A549 (cell line): Measurements from ENCODE around the gene SLC25A13. TPM values are rescaled to one million over a fixed set of nuclear protein-coding genes. Genes with fewer than 3 reads are reported as not detected.
A peak's percentile ranks its signal among the peaks of the same experiment; 100 is the strongest.

Experiments used
- ATAC-seq, 2 experiments: fragments of 200-7000 bp in 1 of 2; fragments of >200 bp in 1 of 2; cut with Nextera tagmentation in 1 of 2; cut with Tn5 transposase in 1 of 2; 3 replicates each; pipeline versions ENCODE4 v1.8.0 to v1.9.1; 2018 to 2020; ENCODE audit warnings: mild to moderate bottlenecking in 1 of 2, moderate library complexity in 1 of 2
- CTCF ChIA-PET: fragments of 300-600 bp; sonication (Branson Sonifier 250); formaldehyde crosslinking; extraction: SDS; loops from one replicate; lab custom pipeline; 2021; ENCODE audit warnings: antibody characterized with exemption, inconsistent platforms; lab: Yijun Ruan, JAX
- POLR2A ChIA-PET: fragments of 350-600 bp; formaldehyde crosslinking; extraction: SDS; loops from one replicate; lab custom pipeline; 2021; ENCODE audit warnings: antibody characterized with exemption, inconsistent platforms; lab: Yijun Ruan, JAX
- DNase-seq, 2 experiments: peaks; one replicate each; pipeline versions ENCODE4 v3.0.0 to v3.0.0-alpha.2; 2011 to 2016; ENCODE audit warnings: low read depth in 1 of 2, low spot score in 1 of 2
- FAIRE-seq: peaks from 2 replicates; lab custom pipeline; 2011; peaks lifted over from hg19 to GRCh38; lab: Jason Lieb, UNC
- H3K27ac ChIP-seq, 2 experiments: fragments of >200 bp; sonication (Bioruptor Twin); formaldehyde crosslinking; 3 replicates each; pipeline ENCODE4 v1.5.1; 2016 to 2017
- H3K4me1 ChIP-seq: fragments of >200 bp; sonication (Bioruptor Twin); formaldehyde crosslinking; 3 replicates; pipeline ENCODE4 v1.6.1; 2016
- H3K4me2 ChIP-seq: fragments of >200 bp; sonication (Bioruptor Twin); formaldehyde crosslinking; 3 replicates; pipeline ENCODE4 v1.6.1; 2016
- H3K4me3 ChIP-seq: fragments of >200 bp; sonication (Bioruptor Twin); formaldehyde crosslinking; 3 replicates; pipeline ENCODE4 v1.5.1; 2016
- H3K9me3 ChIP-seq: fragments of >200 bp; sonication (Bioruptor Twin); formaldehyde crosslinking; 3 replicates; pipeline ENCODE4 v1.6.1; 2016
- ATOH8 ChIP-seq: fragments of 250-450 bp; sonication (Bioruptor Pico); IDR thresholded peaks from 2 replicates; pipeline ENCODE4 v1.5.0; 2020; ENCODE audit warnings: low read depth, mild to moderate bottlenecking, moderate library complexity
- CBX8 ChIP-seq: fragments of 200-600 bp; sonication (generic); IDR thresholded peaks from 2 replicates; pipeline ENCODE4 v1.6.1; 2016
- CTCF ChIP-seq: fragments of >200 bp; sonication (Bioruptor Twin); formaldehyde crosslinking; IDR thresholded peaks from 3 replicates; pipeline ENCODE4 v1.5.1; 2016
- EHMT2 ChIP-seq: fragments of 200-600 bp; sonication (generic); IDR thresholded peaks from 2 replicates; pipeline ENCODE4 v1.6.1; 2016; ENCODE audit warnings: antibody characterized with exemption, low read depth, mild to moderate bottlenecking, moderate library complexity
- EP300 ChIP-seq, 2 experiments: fragments of >200 bp; sonication (Bioruptor Twin); formaldehyde crosslinking; IDR thresholded peaks; 2 replicates in 1 of 2; 3 replicates in 1 of 2; pipeline ENCODE4 v1.6.1; 2016 to 2017
- ESRRA ChIP-seq: fragments of 150-350 bp; IDR thresholded peaks from 2 replicates; pipeline ENCODE4 v1.6.1; 2014; ENCODE audit warnings: mild to moderate bottlenecking, low read length, borderline replicate concordance
- FOSB ChIP-seq: fragments of 250-450 bp; sonication (Bioruptor Pico); IDR thresholded peaks from 2 replicates; pipeline ENCODE4 v1.5.0; 2020; ENCODE audit warnings: mild to moderate bottlenecking, moderate library complexity
- HDAC2 ChIP-seq: fragments of 200-600 bp; sonication (generic); IDR thresholded peaks from 2 replicates; pipeline ENCODE4 v1.6.1; 2016
- HOXA7 ChIP-seq: fragments of 250-450 bp; sonication (Bioruptor Pico); IDR thresholded peaks from 2 replicates; pipeline ENCODE4 v1.5.0; 2020; ENCODE audit warnings: mild to moderate bottlenecking, moderate library complexity
- HOXB5 ChIP-seq: fragments of 250-450 bp; sonication (Bioruptor Pico); IDR thresholded peaks from 2 replicates; pipeline ENCODE4 v1.5.0; 2020; ENCODE audit warnings: mild to moderate bottlenecking, moderate library complexity
- JUN ChIP-seq, 2 experiments: fragments of >200 bp; sonication (Bioruptor Twin); formaldehyde crosslinking; IDR thresholded peaks; 2 replicates in 1 of 2; 3 replicates in 1 of 2; pipeline ENCODE4 v1.6.1; 2016 to 2017
- JUNB ChIP-seq: fragments of >200 bp; sonication (Bioruptor Twin); formaldehyde crosslinking; IDR thresholded peaks from 2 replicates; pipeline ENCODE4 v1.6.1; 2016
- MAX ChIP-seq: IDR thresholded peaks from 2 replicates; pipeline ENCODE4 v1.6.1; 2012
- MAZ ChIP-seq: fragments of 150-350 bp; IDR thresholded peaks from 2 replicates; pipeline ENCODE4 v1.6.1; 2014; ENCODE audit warnings: antibody characterized with exemption, low read depth, low read length, borderline replicate concordance
- MYC ChIP-seq: IDR thresholded peaks from 2 replicates; pipeline ENCODE4 v1.6.1; 2012; ENCODE audit warnings: mild to moderate bottlenecking, inconsistent platforms, low read length, improper control_type of control experiment, borderline replicate concordance
- NFE2L2 ChIP-seq: fragments of 150-350 bp; conservative IDR thresholded peaks from 2 replicates; pipeline ENCODE4 v1.6.1; 2014; ENCODE audit warnings: low read length
- NR3C1 ChIP-seq: fragments of >200 bp; sonication (Bioruptor Twin); formaldehyde crosslinking; IDR thresholded peaks from 3 replicates; pipeline ENCODE4 v1.6.1; 2017
- PHF8 ChIP-seq: fragments of 200-600 bp; sonication (generic); IDR thresholded peaks from 2 replicates; pipeline ENCODE4 v1.6.1; 2016; ENCODE audit warnings: low read depth, mild to moderate bottlenecking, antibody characterized with exemption, moderate library complexity, borderline replicate concordance
- POLR2A ChIP-seq: IDR thresholded peaks from 2 replicates; pipeline ENCODE4 v1.6.1; 2012; ENCODE audit warnings: mild to moderate bottlenecking, low read length
- POLR2AphosphoS2 ChIP-seq: conservative IDR thresholded peaks from 2 replicates; pipeline ENCODE4 v1.6.1; 2012; ENCODE audit warnings: low read length, improper control_type of control experiment, inconsistent platforms
- RAD21 ChIP-seq, 2 experiments: fragments of >200 bp in 1 of 2; sonication (Bioruptor Twin) in 1 of 2; formaldehyde crosslinking in 1 of 2; IDR thresholded peaks in 1 of 2; conservative IDR thresholded peaks in 1 of 2; 2 replicates in 1 of 2; 3 replicates in 1 of 2; pipeline ENCODE4 v1.6.1; 2012 to 2018; ENCODE audit warnings: inconsistent platforms in 1 of 2
- RFX5 ChIP-seq: fragments of 450-650 bp; IDR thresholded peaks from 2 replicates; pipeline ENCODE4 v1.7.1; 2014; ENCODE audit warnings: antibody characterized with exemption, mild to moderate bottlenecking, moderate library complexity
- RNF2 ChIP-seq: fragments of 200-600 bp; sonication (generic); IDR thresholded peaks from 2 replicates; pipeline ENCODE4 v1.6.1; 2016; ENCODE audit warnings: low read depth, mild to moderate bottlenecking, antibody characterized with exemption, moderate library complexity, borderline replicate concordance
- SREBF2 ChIP-seq: fragments of 450-650 bp; IDR thresholded peaks from 2 replicates; pipeline ENCODE4 v1.6.1; 2014; ENCODE audit warnings: mild to moderate bottlenecking, moderate library complexity
- TP53 ChIP-seq: fragments of 250-450 bp; sonication (Bioruptor Pico); IDR thresholded peaks from 2 replicates; pipeline ENCODE4 v1.5.0; 2021; ENCODE audit warnings: mild to moderate bottlenecking, moderate library complexity
- USF2 ChIP-seq: fragments of 450-650 bp; IDR thresholded peaks from 2 replicates; pipeline ENCODE4 v1.6.1; 2014; ENCODE audit warnings: antibody characterized with exemption
- ZFP36 ChIP-seq: fragments of 450-650 bp; IDR thresholded peaks from 2 replicates; pipeline ENCODE4 v1.6.1; 2014; ENCODE audit warnings: borderline replicate concordance; ENCODE audit not compliant: partially characterized antibody
- WGBS: methylation state at CpG from one replicate; pipeline ENCODE4 v1.1.6; 2017; ENCODE audit errors: missing lambda C conversion rate; 5-methylcytosine and 5-hydroxymethylcytosine counted together
- polyA plus RNA-seq, 4 experiments: library from polyadenylated mRNA; depleted of rRNA in 3 of 4; stranded (reverse); fragments of >200 nt; fragmentation: RNase III in 1 of 4; extraction: RNeasy Plus Mini Kit Qiagen cat#74134 plus additional on column Dnase treatment in 1 of 4; gene quantifications; 2 replicates in 3 of 4; 3 replicates in 1 of 4; pipeline ENCODE4 v1.2.3, GENCODE V29; 2011 to 2017

Gene SLC25A13
- polyA plus RNA-seq, 2 of the 4 experiments (the other 2 are of a cell fraction), result 32.7 to 51.0 TPM

- DNase-seq (no peak), ATAC-seq (no peak), FAIRE-seq (no peak)
- no peaks in the 10 kb centered on the region for H3K9me3 ChIP-seq
- no peak overlapping the region for H3K4me2 ChIP-seq
- CTCF ChIA-PET, result no interaction called here
- no peak overlapping the region for H3K27ac ChIP-seq
- POLR2A ChIA-PET, result no interaction called here
- no peak overlapping the region for H3K4me3 ChIP-seq
- WGBS, result 87% methylated on average over 5 of the region's 5 CpGs
- TF ChIP-seq SREBF2 (no peak), FOSB (CRISPR knock-in tag) (no peak), NR3C1 (no peak), ZFP36 (no peak), HDAC2 (no peak), RNF2 (no peak), ESRRA (no peak)
- no peaks in the 10 kb centered on the region for H3K4me1 ChIP-seq
These were observed 139.3 kb downstream of the SLC25A13 start for GRCh38 chr7:96182424-96183158.

- no peak overlapping the region for H3K4me2 ChIP-seq
- TF ChIP-seq MAZ (no peak), ATOH8 (CRISPR knock-in tag) (no peak), CBX8 (no peak), ZFP36 (no peak), HOXB5 (CRISPR knock-in tag) (no peak), MYC (no peak), MAX (no peak), NFE2L2 (no peak), RAD21 (conservative IDR thresholded peaks at IDR 0.05 in 1 of 2, IDR thresholded peaks at IDR 0.05 in 1 of 2) (no peak), EHMT2 (no peak), TP53 (CRISPR knock-in tag) (no peak), USF2 (no peak), POLR2AphosphoS2 (no peak), PHF8 (no peak), RFX5 (no peak), POLR2A (no peak)
- FAIRE-seq (no peak), DNase-seq (no peak), ATAC-seq (no peak)
- 92% methylated on average over 3 of the region's 3 CpGs for WGBS
- no peak overlapping the region for H3K27ac ChIP-seq
- H3K4me1 ChIP-seq, result no peaks in the 10 kb centered on the region
- ChIA-PET POLR2A (no interaction called here), CTCF (no interaction called here)
- H3K4me3 ChIP-seq, result no peak overlapping the region
- H3K9me3 ChIP-seq, result no peaks in the 10 kb centered on the region
These were observed 140.7 kb downstream of the SLC25A13 start for GRCh38 chr7:96181174-96181573.

GRCh38 chr7:96179837-96180236 is 142.1 kb downstream of the SLC25A13 start:
- H3K27ac ChIP-seq, result no peak overlapping the region
- H3K4me3 ChIP-seq, result no peak overlapping the region
- DNase-seq (peak in 1 of 2 experiments; percentile 6), FAIRE-seq (no peak), ATAC-seq (no peak)
- H3K4me2 ChIP-seq, result no peak overlapping the region
- POLR2A ChIA-PET, result no interaction called here
- no peaks in the 10 kb centered on the region for H3K9me3 ChIP-seq
- CTCF ChIA-PET, result interaction anchor here (0.7 to 1.0 kb wide), 2 partner anchors 12 to 46 kb away, joined by 3 to 4 read pairs; no protein-coding TSS in a partner anchor
- TF ChIP-seq JUNB, result no peak
- peak; percentile 23 to 35; a peak in 3 of 5 replicates for TF ChIP-seq RAD21 (conservative IDR thresholded peaks at IDR 0.05 in 1 of 2, IDR thresholded peaks at IDR 0.05 in 1 of 2)
- TF ChIP-seq CTCF, result no peak
- no peak for TF ChIP-seq EP300 (IDR thresholded peaks at IDR 0.05)
- no peak for TF ChIP-seq HOXA7 (CRISPR knock-in tag)
- no peak for TF ChIP-seq JUN (IDR thresholded peaks at IDR 0.05)
- H3K4me1 ChIP-seq, result no peaks in the 10 kb centered on the region
